Measurements from ENCODE around the gene EEIG1.

- TF ChIP-seq WRNIP1 (IDR thresholded peaks at IDR 0.05; ENCODE audit: borderline replicate concordance, low read depth, low read length) (no peak), POU2F2 (IDR thresholded peaks at IDR 0.05; ENCODE audit: borderline replicate concordance, low read depth, low read length) (no peak)
These were observed 23.3 kb upstream of the EEIG1 start for GRCh38 chr9:128003966-128004604.
